ENCODE measurements around the gene ACTL8. TPM values are rescaled to one million over a fixed set of nuclear protein-coding genes. Genes with fewer than 3 reads are reported as not detected.

Gene ACTL8
- total RNA-seq, 1 donor from 2014 or later, result not detected

DNA sequence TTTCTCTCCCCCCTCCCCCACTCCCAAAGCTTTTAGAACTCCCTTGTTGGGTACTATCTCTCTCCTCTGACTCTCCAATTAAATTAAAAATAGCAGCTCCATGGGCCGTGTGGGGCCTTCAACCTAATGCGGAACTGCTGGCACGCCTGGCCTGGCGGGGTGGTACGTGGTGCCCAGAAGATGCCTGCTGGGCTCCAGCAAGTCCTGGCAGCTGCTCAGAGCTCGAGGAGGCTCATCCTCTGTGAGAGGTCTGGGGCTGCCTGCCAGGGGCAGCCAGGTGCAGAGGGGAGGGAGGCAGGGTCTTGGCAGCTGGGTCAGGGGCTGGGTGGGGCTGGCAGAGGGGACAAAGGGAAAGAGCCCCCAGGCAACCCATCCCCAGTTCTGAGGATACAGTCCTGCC, 74.4 kb downstream of the ACTL8 start:
- peaks cover 70% of the 10 kb centered on the region for H3K27me3 Mint-ChIP-seq (ENCODE audit: low read depth)

DNA sequence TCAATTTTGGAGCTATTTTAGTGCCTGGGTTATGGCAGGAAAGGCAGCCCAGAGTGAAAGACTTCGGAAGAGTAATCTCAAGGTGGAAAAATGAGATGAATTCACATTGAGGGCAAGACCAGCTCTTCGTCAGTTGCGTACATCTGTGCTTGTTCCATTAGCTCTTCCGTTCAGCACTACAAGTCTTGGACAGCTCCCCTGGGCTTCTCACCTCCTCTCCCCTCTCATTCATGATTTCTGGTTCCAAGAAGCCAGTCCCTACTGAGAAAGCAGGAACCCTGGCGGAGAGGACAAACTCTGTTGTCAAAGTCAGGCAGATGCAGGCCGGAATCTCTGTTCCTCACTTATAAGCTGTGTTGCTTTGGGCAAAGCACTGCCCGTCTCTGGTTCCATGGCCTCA, 76.5 kb downstream of the ACTL8 start:
- DNase-seq (ENCODE audit: low spot score in 2 of 2, unreplicated experiment in 2 of 2), result peak; percentile 31 to 62

More for the DNA sequence above, 74.4 kb downstream of the ACTL8 start:
- H3K9me3 Mint-ChIP-seq, result no peaks in the 10 kb centered on the region
- H3K27ac Mint-ChIP-seq, result no peak overlapping the region
- H3K36me3 Mint-ChIP-seq, result no peaks in the 10 kb centered on the region
- no peaks in the 10 kb centered on the region for H3K4me1 Mint-ChIP-seq
- TF ChIP-seq, protein P1, sequence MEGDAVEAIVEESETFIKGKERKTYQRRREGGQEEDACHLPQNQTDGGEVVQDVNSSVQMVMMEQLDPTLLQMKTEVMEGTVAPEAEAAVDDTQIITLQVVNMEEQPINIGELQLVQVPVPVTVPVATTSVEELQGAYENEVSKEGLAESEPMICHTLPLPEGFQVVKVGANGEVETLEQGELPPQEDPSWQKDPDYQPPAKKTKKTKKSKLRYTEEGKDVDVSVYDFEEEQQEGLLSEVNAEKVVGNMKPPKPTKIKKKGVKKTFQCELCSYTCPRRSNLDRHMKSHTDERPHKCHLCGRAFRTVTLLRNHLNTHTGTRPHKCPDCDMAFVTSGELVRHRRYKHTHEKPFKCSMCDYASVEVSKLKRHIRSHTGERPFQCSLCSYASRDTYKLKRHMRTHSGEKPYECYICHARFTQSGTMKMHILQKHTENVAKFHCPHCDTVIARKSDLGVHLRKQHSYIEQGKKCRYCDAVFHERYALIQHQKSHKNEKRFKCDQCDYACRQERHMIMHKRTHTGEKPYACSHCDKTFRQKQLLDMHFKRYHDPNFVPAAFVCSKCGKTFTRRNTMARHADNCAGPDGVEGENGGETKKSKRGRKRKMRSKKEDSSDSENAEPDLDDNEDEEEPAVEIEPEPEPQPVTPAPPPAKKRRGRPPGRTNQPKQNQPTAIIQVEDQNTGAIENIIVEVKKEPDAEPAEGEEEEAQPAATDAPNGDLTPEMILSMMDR (IDR thresholded peaks at IDR 0.05; ENCODE audit: unreplicated experiment), result no peak
- DNase-seq (ENCODE audit: low spot score in 2 of 2, unreplicated experiment in 2 of 2), result no peak
- H3K4me3 Mint-ChIP-seq, result no peak overlapping the region

DNA sequence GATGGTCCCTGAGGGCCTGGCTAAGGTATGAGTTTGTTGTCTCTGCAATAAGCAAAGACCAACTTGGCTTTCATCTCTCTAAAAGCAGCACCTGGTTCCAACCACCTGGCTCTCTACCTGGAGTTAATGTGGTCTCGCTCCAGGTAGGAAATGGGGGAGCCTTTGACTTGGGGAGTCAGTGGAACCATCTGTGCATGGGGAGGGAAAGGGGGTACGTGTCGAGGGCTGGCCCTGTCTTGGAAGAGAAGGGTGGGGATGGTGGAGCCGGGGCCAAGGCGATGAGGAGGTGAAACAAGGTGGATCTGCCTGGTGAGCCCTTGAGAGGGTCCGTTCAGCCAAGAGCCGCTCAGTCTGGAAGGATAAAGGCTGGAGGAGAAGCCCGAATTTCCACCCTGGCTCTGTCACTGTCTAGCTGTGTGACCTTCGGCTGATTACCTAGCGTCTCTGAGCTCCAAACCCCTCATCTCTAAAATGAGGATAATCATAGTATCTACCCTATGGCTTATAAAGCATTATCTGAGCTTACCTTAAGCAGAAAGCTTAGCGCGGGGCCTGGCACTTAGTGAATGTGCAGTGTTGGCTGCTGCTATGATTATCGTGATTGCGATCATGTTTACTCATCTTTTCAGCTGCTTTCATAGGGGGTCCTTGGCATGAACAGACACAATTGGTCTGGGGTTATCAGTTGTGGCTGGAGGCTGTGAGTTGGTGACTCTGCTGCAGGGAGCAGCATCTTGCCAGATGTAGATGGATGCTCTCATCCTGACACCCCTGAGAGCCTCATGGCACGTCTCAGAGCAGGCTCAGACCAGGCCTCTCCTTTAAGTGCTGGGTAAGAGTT, 78.7 kb downstream of the ACTL8 start:
- no peak for DNase-seq (ENCODE audit: low spot score in 2 of 2, unreplicated experiment in 2 of 2)
- H3K4me3 Mint-ChIP-seq, result no peak overlapping the region
- peaks cover 71% of the 10 kb centered on the region for H3K27me3 Mint-ChIP-seq (ENCODE audit: low read depth)
- no peak overlapping the region for H3K27ac Mint-ChIP-seq
- H3K4me1 Mint-ChIP-seq, result no peaks in the 10 kb centered on the region
- TF ChIP-seq, protein P1 (IDR thresholded peaks at IDR 0.05; ENCODE audit: unreplicated experiment), result no peak
- H3K36me3 Mint-ChIP-seq, result no peaks in the 10 kb centered on the region
- H3K9me3 Mint-ChIP-seq, result no peaks in the 10 kb centered on the region

More for the DNA sequence above, 76.5 kb downstream of the ACTL8 start:
- no peaks in the 10 kb centered on the region for H3K36me3 Mint-ChIP-seq
- peaks cover 70% of the 10 kb centered on the region for H3K27me3 Mint-ChIP-seq (ENCODE audit: low read depth)
- H3K4me3 Mint-ChIP-seq, result no peak overlapping the region
- no peak overlapping the region for H3K27ac Mint-ChIP-seq
- H3K9me3 Mint-ChIP-seq, result no peaks in the 10 kb centered on the region
- TF ChIP-seq, protein P1 (IDR thresholded peaks at IDR 0.05; ENCODE audit: unreplicated experiment), result no peak
- H3K4me1 Mint-ChIP-seq, result no peaks in the 10 kb centered on the region

DNA sequence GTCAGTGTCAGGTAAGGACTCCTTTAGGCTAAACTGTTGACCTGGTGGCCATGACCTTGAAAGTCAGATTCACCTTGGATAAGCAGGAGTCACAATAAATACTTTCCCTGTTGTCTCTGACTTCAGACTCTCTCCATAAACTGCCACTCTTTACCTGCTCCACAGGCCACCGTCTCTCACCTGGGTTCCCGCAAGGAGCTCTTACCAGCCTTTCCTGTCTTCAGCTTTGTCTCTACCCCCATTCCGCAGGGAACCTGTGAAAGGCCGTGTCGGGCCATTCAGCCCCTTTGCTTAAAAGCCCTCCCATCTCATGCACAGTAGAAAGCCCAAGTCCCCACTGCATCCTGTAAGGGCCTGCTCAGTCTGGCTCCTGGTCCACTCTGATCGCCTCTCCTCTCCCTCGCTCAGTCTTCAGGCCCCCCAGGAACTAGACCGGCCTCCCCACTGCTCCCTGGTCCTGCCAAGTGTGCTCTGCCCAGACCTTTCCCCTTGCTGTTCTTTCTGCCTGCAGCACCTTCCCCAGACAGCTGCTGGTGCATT, 79.5 kb downstream of the ACTL8 start:
- no peaks in the 10 kb centered on the region for H3K4me1 Mint-ChIP-seq
- no peak overlapping the region for H3K4me3 Mint-ChIP-seq
- no peak overlapping the region for H3K27ac Mint-ChIP-seq
- TF ChIP-seq, protein P1 (IDR thresholded peaks at IDR 0.05; ENCODE audit: unreplicated experiment), result no peak
- no peaks in the 10 kb centered on the region for H3K9me3 Mint-ChIP-seq
- no peaks in the 10 kb centered on the region for H3K36me3 Mint-ChIP-seq
- peaks cover 68% of the 10 kb centered on the region for H3K27me3 Mint-ChIP-seq (ENCODE audit: low read depth)
- DNase-seq (ENCODE audit: low spot score in 2 of 2, unreplicated experiment in 2 of 2), result no peak

DNA sequence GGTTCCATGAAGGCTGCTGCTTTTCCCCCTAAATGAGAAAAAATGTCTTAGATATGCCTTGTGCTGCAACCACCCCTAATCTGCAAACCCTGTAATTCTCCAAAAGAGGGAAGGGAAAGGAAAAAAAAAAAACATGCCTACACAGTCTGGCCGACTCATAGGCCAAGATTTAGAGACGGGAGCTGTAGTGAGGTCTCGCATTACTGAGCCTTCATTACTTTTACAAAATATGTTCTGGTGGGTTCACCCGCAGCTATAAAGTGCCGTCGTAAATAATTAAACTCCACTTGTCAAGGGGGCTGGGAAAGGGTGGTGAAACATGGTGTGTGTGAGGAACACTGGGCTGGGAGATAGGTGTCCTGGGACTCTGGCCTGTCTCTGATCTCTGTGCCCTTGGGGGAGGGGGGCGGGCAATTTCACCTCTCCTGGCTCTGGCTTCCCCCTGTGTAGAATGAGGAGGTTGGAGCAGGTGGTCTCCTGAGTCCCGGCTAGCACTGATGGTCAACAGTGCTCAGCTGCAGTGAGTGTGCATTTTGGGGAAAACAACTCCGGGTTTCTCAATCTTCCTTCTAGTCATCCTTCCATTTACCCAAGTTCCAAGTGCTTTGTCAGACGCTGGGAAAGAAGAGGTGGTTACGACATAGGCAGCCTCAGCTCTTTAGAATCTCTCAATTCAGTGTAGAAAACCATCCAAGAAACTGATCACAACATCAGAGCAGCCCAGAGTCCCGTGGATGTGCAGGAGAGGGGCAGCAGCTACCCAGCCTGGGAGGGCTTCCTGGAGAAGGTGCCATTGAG, 82.3 kb downstream of the ACTL8 start:
- TF ChIP-seq, protein P1 (IDR thresholded peaks at IDR 0.05; ENCODE audit: unreplicated experiment), result no peak
- H3K27ac Mint-ChIP-seq, result no peak overlapping the region
- no peak for DNase-seq (ENCODE audit: low spot score in 2 of 2, unreplicated experiment in 2 of 2)
- no peaks in the 10 kb centered on the region for H3K36me3 Mint-ChIP-seq
- no peak overlapping the region for H3K4me3 Mint-ChIP-seq
- H3K9me3 Mint-ChIP-seq, result no peaks in the 10 kb centered on the region
- H3K27me3 Mint-ChIP-seq (ENCODE audit: low read depth), result peaks cover 68% of the 10 kb centered on the region
- H3K4me1 Mint-ChIP-seq, result no peaks in the 10 kb centered on the region

All from mesothelial cell of epicardium (in vitro differentiated cells).